ENCODE measurements around the gene NKG7. TPM values are rescaled to one million over a fixed set of nuclear protein-coding genes. Genes with fewer than 3 reads are reported as not detected.
A peak's percentile ranks its signal among the peaks of the same experiment; 100 is the strongest.

Gene NKG7
- total RNA-seq, 4 donors from 2014 or later: not detected

GRCh38 chr19:51346742-51347141 lies 25.7 kb downstream of the NKG7 start:
- H3K9me3 ChIP-seq: no peaks in the 10 kb centered on the region
- H3K36me3 ChIP-seq: peaks cover 58% of the 10 kb centered on the region
- TF ChIP-seq CTCF (IDR thresholded peaks at IDR 0.05) (no peak), EP300 (IDR thresholded peaks at IDR 0.05) (no peak), POLR2A (IDR thresholded peaks at IDR 0.05) (no peak), POLR2AphosphoS5 (IDR thresholded peaks at IDR 0.05) (no peak)
- H3K4me1 ChIP-seq: no peaks in the 10 kb centered on the region
- WGBS: no CpG with 5 or more reads among the region's 17 CpGs
- no peaks in the 10 kb centered on the region for H3K27me3 ChIP-seq
- H3K4me3 ChIP-seq: no peak overlapping the region
- H3K27ac ChIP-seq: no peak overlapping the region
- DNase-seq (ENCODE audit: low spot score in 2 of 2): no peak

DNA sequence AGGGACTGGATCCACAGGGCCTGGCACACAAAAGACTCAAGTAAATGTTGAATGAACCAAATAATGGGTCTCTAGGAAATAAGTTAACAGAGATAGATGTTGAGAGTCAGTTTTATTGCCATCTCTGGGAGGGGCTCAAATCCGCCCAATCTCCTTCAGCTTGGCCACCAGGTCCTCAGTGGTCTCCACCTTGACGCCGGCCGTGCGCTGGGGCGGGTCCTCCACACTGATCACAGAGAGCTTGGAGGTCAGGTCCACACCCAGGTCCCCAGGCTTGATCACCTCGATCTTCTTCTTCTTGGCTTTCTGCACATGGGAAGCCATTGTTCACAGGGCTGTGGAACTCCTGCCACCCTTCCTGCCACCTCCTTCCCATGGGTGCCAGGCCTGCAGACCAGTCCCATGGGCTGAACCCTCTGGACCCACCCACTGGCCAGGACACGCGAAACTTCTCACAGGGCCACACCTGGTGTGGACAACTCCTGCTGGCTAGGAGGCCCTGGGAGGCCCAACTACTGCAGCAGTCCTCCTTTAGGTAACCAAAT lies 27.3 kb downstream of the NKG7 start:
- peaks cover 3% of the 10 kb centered on the region for H3K4me1 ChIP-seq
- 83% methylated on average over 1 of the region's 9 CpGs for WGBS
- no peaks in the 10 kb centered on the region for H3K27me3 ChIP-seq
- no peak for TF ChIP-seq POLR2AphosphoS5 (IDR thresholded peaks at IDR 0.05)
- no peak for TF ChIP-seq POLR2A (IDR thresholded peaks at IDR 0.05)
- no peak for TF ChIP-seq EP300 (IDR thresholded peaks at IDR 0.05)
- no peak for TF ChIP-seq CTCF (IDR thresholded peaks at IDR 0.05)
- DNase-seq (ENCODE audit: low spot score in 2 of 2): no peak
- peaks cover 42% of the 10 kb centered on the region for H3K36me3 ChIP-seq
- no peak overlapping the region for H3K27ac ChIP-seq
- H3K9me3 ChIP-seq: no peaks in the 10 kb centered on the region
- no peak overlapping the region for H3K4me3 ChIP-seq

DNA sequence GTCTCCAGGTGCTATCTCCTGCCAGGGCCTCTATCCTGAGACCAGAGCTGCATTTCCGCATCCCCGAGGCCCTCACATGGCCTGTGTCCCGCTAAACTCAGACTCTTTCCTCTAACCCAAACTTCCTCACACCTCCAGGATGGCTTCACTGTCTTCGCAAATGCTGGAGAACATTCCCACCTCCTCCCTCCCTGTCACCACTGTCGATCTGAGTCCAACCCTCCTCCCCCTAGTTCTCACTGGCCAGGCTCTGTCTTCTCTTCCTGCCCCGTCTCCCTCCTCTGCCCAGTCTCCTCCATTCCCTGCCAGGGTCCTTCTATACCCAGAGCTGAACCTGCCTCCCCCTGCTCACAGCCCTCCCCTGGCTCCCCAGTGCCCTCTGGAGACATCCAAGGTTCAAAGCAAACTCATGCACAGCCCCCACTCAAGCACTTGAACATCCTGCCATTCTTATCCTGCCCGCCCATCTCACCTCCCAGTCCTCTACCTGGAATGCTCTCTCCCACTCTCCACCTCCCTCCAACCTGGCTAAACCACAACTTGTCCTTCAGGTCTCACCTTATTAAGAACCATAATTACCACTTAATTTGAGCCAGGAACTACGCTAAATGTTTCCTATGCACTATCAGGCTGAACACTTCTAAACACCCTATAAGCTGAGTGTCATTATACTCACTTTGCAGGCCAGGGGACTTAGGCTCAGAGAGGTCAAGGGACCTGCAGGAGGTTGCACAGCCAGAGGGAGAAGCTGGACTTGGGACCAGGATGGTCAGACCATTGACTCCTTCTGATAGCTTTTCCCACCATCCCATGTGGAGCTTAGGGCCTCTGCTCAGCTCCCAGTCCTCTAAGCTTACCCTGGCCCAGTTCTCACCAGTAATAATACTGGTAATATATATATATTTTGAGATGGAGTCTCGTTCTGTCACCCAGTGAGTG lies 29.6 kb downstream of the NKG7 start:
- TF ChIP-seq POLR2AphosphoS5 (IDR thresholded peaks at IDR 0.05): no peak

GRCh38 chr19:51341976-51342580 lies 30.4 kb downstream of the NKG7 start, which contains the start of gene VSIG10L:
VSIG10L (minus strand) TSS chr19:51342139; CDS start chr19:51342124, 15 bp downstream.
- WGBS: 51% methylated on average over 3 of the region's 3 CpGs
- TF ChIP-seq EP300 (IDR thresholded peaks at IDR 0.05) (no peak), POLR2A (IDR thresholded peaks at IDR 0.05) (no peak), POLR2AphosphoS5 (IDR thresholded peaks at IDR 0.05) (no peak), CTCF (IDR thresholded peaks at IDR 0.05) (no peak)
- H3K36me3 ChIP-seq: peaks cover 23% of the 10 kb centered on the region
- H3K4me1 ChIP-seq: peaks cover 19% of the 10 kb centered on the region
- peak within 1 kb of the TSS; percentile 69 for H3K4me3 ChIP-seq
- no peak for DNase-seq (ENCODE audit: low spot score in 2 of 2)
- no peaks in the 10 kb centered on the region for H3K9me3 ChIP-seq
- H3K27ac ChIP-seq: peak within 1 kb of the TSS; percentile 24
- H3K27me3 ChIP-seq: no peaks in the 10 kb centered on the region

More for the DNA sequence above, 29.6 kb downstream of the NKG7 start:
- WGBS: 45% methylated on average over 9 of the region's 9 CpGs
- Histone ChIP-seq H3K27me3 (no peaks in the 10 kb centered on the region), H3K9me3 (no peaks in the 10 kb centered on the region), H3K4me3 (no peak overlapping the region), H3K27ac (no peak overlapping the region), H3K36me3 (peaks cover 30% of the 10 kb centered on the region), H3K4me1 (peaks cover 19% of the 10 kb centered on the region)
- no peak for DNase-seq (ENCODE audit: low spot score in 2 of 2)

DNA sequence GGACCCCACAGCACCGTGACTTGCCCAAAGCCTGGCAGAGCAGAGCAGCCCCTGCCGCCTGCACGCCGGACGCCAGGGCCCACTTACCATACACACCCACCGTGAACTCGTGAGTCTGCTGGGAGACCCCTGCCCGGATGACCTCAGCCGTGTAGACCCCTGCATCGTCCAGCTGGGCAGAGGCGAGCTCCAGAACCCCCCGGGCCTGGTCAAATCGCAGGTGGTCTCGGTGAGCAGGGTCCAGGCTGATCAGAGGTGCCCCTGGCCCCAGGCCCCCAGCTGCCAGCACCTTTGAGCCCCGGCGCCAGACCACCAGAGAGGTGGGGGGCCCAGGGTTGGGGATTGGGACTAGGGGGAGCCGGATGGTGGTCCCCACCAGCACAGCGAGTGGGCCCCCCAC lies 31.4 kb downstream of the NKG7 start:
- peaks cover 13% of the 10 kb centered on the region for H3K36me3 ChIP-seq
- peak overlapping the region; percentile 69 for H3K4me3 ChIP-seq
- H3K27me3 ChIP-seq: no peaks in the 10 kb centered on the region
- 94% methylated on average over 13 of the region's 18 CpGs for WGBS
- H3K4me1 ChIP-seq: peaks cover 19% of the 10 kb centered on the region
- TF ChIP-seq POLR2A (IDR thresholded peaks at IDR 0.05) (no peak), CTCF (IDR thresholded peaks at IDR 0.05) (no peak), POLR2AphosphoS5 (IDR thresholded peaks at IDR 0.05) (no peak), EP300 (IDR thresholded peaks at IDR 0.05) (no peak)
- DNase-seq (ENCODE audit: low spot score in 2 of 2): no peak
- peak overlapping the region; percentile 24 for H3K27ac ChIP-seq
- no peaks in the 10 kb centered on the region for H3K9me3 ChIP-seq

All from suprapubic skin (tissue), 4 donors.